IPS DF 6.9 (cell line): Measurements from ENCODE around the gene TTLL11.
"Not testable (repeated sequence)": the region's sequence is repeated elsewhere in the genome, so short reads cannot be mapped to it uniquely, and the experiment has no call there.

ENCODE experiments used
- DNase-seq: peaks from one replicate; pipeline ENCODE4 v3.0.0-alpha.2; 2013; ENCODE audit warnings: low read depth, low spot score
- H3K27ac ChIP-seq: one replicate; pipeline ENCODE4 v1.5.1; 2013; ENCODE audit warnings: low read length, control low read depth
- H3K27me3 ChIP-seq: 2 replicates; pipeline ENCODE4 v1.6.1; 2013; ENCODE audit warnings: mild to moderate bottlenecking, low read length; ENCODE audit not compliant: control insufficient read depth, insufficient read depth
- H3K36me3 ChIP-seq: 2 replicates; pipeline ENCODE4 v1.6.1; 2013; ENCODE audit warnings: low read length; ENCODE audit not compliant: control insufficient read depth, insufficient read depth
- H3K4me1 ChIP-seq: 2 replicates; pipeline ENCODE4 v1.6.1; 2013; ENCODE audit warnings: low read length; ENCODE audit not compliant: control insufficient read depth, insufficient read depth
- H3K4me3 ChIP-seq: 2 replicates; pipeline ENCODE4 v1.5.1; 2013; ENCODE audit warnings: mild to moderate bottlenecking, low read length
- H3K9me3 ChIP-seq: 2 replicates; pipeline ENCODE4 v1.6.1; 2013; ENCODE audit warnings: low read length, inconsistent platforms; ENCODE audit not compliant: control insufficient read depth, insufficient read depth
- WGBS: extraction: QIAGEN DNeasy Blood & Tissue Kit; methylation state at CpG from one replicate; pipeline ENCODE4 v1.1.7; 2013; ENCODE audit warnings: mixed read lengths, missing lambda C conversion rate; ENCODE audit not compliant: insufficient read length, insufficient coverage; 5-methylcytosine and 5-hydroxymethylcytosine counted together

TTLL11 gene

DNA sequence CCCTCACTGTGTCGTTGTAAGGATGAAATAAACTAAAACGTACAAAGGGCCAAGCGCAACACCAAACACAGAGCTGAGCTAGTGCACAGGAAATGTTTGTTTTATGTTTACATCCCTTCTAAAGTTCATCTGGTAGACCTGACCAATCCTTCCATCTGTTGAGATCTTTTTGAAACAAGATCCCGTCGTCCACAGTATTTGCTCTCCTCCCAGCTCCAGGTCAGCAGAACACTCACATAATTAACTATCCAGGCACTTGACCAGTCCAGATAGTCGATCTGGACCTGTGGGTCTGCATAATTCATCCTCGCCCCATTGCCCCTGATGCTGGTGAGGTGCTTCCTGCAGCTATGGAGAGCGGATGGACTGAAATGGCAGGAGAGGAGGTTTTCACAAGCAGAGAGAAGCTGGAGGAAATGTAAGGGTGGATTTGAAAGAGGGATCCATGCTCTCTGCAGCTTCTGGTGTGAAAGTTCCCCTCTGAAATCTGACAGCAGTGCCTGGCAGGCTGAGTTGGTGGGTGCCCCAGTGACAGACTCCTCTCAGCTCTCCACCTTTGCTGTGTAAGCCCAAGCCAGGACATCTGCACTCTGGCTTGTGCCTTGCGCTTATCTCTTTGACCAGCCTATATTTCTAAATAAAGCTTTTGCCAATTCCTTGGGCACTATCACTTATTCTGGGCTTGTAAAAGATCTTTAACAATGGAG lies 102.4 kb downstream of the TTLL11 start:
- H3K27ac ChIP-seq = no peak overlapping the region
- no peak for DNase-seq
- no peaks in the 10 kb centered on the region for H3K4me1 ChIP-seq
- no peak overlapping the region for H3K4me3 ChIP-seq
- no peaks in the 10 kb centered on the region for H3K9me3 ChIP-seq
- WGBS = no CpG with 5 or more reads among the region's 9 CpGs
- H3K36me3 ChIP-seq = no peaks in the 10 kb centered on the region
- H3K27me3 ChIP-seq = no peaks in the 10 kb centered on the region

DNA sequence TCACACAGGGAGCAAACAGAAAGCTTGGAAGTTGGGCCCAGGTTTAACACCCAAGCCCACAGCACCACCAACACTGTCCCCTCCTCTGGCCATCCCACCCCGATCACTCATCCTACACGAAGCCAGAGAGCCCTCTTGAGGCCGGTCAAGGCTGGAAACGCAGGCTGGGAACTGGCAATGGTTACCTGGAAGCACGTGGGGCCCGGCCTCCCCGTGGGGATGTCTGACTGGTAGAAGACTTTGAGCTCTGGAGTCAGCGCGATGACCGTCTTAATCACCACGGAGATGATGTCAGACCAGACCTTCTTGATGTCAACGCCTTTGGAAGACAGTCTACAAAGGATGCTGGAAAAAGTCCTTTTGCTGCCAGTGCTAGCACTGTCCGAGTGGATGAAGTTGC lies 104.1 kb downstream of the TTLL11 start:
- H3K27ac ChIP-seq = no peak overlapping the region
- no CpG with 5 or more reads among the region's 13 CpGs for WGBS
- peak; percentile 50 for DNase-seq

DNA sequence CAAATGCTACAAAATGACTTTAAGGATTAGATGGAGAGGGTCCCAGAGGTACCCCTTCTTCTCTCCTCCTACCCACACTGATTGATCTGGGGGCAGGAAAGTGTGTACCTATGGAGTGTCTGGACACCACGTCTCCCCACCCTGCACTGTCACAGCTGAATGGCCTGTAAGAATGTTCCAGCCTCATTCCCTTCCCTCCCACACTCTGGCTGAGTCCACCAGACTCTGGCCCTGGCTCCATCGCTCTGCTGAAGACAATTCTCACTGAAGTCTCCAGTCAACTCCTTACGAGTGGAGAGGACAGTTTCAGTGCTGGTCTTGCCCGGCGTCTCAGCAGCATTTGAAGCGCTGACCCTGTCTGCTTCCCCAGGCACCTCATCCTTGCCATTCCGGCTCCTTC lies 105.8 kb downstream of the TTLL11 start:
- no CpG with 5 or more reads among the region's 7 CpGs for WGBS
- Histone ChIP-seq H3K27ac (no peak overlapping the region), H3K36me3 (no peaks in the 10 kb centered on the region), H3K4me3 (no peak overlapping the region), H3K27me3 (no peaks in the 10 kb centered on the region), H3K9me3 (no peaks in the 10 kb centered on the region), H3K4me1 (no peaks in the 10 kb centered on the region)
- DNase-seq = no peak

More for the DNA sequence above, 104.1 kb downstream of the TTLL11 start:
- Histone ChIP-seq H3K36me3 (no peaks in the 10 kb centered on the region), H3K4me1 (no peaks in the 10 kb centered on the region), H3K4me3 (no peak overlapping the region), H3K27me3 (no peaks in the 10 kb centered on the region), H3K9me3 (no peaks in the 10 kb centered on the region)

DNA sequence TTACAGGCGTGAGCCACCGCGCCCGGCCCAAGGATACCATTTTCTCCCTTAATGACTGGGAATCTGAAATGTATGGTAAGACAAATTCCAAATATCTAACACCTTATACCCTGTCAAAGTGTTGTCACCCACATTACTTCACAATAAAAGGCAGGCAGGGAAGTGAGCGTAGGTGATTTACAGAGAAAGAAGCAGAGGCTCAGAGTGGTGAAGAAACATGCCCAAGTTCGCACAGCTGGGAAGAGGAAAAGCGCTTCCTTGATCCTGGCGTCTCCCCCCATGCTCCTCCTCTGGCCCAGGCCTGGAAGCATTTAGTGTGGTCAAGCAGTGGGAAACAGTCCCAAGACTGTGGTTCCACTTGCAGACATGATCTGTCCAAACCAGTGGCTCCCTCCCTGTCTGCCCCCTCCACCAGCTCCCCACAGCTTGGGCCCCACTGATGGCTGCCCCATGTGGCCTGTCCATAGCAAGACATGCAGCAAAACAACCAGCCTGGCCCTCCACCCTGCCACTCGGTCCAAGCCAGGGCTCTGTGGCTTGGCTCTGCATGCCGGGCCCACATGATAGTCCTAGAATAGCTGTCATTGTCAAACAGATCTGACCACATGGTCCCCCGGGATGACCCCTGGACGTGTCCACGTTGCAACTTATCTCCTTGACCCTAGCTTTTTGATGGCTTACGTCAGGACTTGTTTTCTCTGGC lies 107.2 kb downstream of the TTLL11 start:
- no peak overlapping the region for H3K4me3 ChIP-seq
- H3K27me3 ChIP-seq = no peaks in the 10 kb centered on the region
- no CpG with 5 or more reads among the region's 14 CpGs for WGBS
- no peaks in the 10 kb centered on the region for H3K9me3 ChIP-seq
- no peak overlapping the region for H3K27ac ChIP-seq
- DNase-seq = no peak
- no peaks in the 10 kb centered on the region for H3K36me3 ChIP-seq
- H3K4me1 ChIP-seq = no peaks in the 10 kb centered on the region

DNA sequence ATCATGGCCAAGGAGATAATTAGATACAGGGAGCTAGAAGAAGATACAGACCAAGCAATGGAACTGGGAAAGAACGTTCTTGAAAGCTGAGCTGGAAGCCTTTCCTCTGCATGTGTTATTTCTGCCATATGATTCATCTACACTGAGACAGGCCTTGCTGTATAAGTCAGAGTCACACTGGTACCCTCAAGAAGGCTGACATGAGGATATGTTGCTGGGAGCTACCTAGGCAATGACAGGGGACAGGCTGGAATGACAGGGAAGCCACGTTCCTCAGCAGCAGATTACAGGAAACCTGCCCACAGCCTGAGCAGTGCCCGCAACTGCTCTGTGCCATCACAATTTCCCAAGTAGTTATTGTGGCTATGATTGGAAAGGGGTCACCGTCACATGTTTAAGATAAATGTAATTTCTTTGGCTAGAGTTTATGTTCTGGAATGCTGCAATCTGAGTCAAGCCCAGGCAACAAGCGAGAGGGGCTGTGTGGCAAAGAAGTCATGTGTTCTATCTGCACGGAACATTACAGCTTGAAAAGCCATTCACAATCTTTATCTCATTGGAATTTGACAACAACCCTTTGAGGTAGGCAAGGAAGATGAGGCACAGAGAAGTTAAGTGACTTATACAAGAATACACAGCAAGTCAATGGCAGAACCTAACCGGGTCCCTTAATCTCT lies 108.2 kb downstream of the TTLL11 start:
- DNase-seq = no peak
- no peaks in the 10 kb centered on the region for H3K27me3 ChIP-seq
- H3K36me3 ChIP-seq = no peaks in the 10 kb centered on the region
- no peak overlapping the region for H3K4me3 ChIP-seq
- no CpG with 5 or more reads among the region's 7 CpGs for WGBS
- H3K4me1 ChIP-seq = no peaks in the 10 kb centered on the region
- no peaks in the 10 kb centered on the region for H3K9me3 ChIP-seq
- H3K27ac ChIP-seq = no peak overlapping the region

DNA sequence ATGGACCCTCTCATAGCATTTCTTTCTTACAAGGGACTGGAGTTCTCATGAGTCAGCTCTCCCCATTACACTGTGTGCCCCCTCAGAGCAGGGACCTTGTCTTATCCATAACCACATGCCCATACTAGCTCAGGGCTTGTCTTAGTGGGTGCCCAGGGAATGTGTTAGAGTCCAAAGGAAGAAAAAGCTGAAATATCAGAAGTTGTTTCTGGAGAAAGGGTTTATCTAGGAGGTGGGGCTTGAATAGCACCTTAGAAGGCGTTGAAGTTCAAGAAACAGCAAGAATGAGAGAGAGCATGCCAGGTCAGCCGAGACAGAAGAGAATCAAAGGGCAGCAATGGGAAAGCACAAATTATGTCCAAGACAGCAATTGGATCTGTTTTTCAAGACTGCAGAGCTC lies 109.4 kb downstream of the TTLL11 start:
- no peaks in the 10 kb centered on the region for H3K27me3 ChIP-seq
- H3K36me3 ChIP-seq = no peaks in the 10 kb centered on the region
- H3K4me3 ChIP-seq = no peak overlapping the region
- WGBS = no CpG with 5 or more reads among the region's 2 CpGs
- H3K4me1 ChIP-seq = no peaks in the 10 kb centered on the region
- H3K9me3 ChIP-seq = no peaks in the 10 kb centered on the region
- no peak overlapping the region for H3K27ac ChIP-seq
- no peak for DNase-seq

DNA sequence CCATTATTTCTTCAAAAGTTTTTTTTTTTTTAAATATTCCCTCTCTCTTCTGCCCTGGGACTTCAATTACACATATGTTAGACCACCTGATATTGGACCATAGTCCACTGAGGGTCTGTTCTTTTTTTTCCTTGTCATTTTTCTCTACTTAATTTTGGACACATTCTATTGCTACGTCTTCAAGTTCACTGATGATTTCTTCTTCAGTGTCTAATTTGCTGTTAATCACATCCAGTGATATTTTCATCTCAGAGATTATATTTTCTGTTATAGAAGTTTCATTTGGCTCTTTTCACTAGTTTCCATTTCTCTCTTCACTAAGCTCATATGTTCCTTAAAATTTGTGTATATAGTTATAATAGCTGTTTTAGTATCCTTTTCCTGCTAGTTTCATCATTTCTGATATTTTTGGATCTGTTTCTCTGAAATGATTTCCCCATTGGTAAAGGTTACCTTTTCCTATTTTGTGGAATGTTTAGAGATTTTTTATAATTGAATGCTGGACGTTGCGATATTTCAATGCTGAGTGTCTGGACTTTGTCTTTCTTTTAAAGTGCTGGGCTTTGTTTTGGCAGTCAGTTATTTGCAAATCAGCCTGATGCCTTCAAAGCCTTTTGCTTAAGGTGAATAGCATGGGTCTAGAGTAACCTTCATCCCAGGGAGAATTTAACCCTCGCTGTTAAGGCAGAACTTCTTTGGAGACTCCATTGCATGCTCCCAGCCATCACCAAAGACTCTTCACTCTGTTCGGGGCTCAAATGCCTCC lies 111.8 kb downstream of the TTLL11 start:
- Histone ChIP-seq H3K4me1 (no peaks in the 10 kb centered on the region), H3K36me3 (no peaks in the 10 kb centered on the region), H3K27me3 (no peaks in the 10 kb centered on the region), H3K4me3 (no peak overlapping the region), H3K27ac (no peak overlapping the region), H3K9me3 (no peaks in the 10 kb centered on the region)
- no peak for DNase-seq
- WGBS = no CpG with 5 or more reads among the region's 5 CpGs

DNA sequence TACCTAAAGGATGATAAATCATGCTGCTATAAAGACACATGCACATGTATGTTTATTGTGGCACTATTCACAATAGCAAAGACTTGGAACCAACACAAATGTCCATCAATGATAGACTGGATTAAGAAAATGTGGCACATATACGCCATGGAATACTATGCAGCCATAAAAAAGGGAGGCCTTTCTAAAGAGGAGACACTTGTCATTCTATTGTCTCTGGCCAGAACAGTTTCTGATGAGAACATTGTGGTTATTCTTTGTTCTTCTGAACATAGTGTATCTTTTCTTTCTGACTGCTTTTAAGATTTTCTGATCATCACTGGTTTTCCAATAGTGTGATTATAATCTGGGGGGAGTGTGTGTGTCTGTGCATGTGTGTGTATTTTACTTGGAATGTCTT lies 112.4 kb downstream of the TTLL11 start:
- WGBS = no CpG with 5 or more reads among the region's 1 CpG

DNA sequence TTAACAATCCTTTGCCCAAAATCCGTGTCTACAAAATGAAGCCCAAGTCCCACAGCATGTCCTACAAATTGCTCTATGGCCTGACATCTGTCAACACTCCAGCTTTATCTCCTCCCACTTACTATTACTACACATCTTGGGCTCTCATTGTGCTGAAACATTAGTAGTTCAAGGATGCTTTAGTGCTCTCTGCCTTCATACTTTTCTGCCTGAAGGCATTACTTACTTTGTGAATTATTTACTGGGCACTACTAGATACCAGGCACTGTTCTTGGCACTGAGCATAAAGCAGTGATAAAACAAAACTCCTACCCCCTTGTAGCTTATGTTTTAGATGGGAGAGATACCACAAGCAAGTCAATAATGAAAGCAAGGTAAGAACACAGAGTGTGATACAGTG lies 113.4 kb downstream of the TTLL11 start:
- Histone ChIP-seq H3K36me3 (no peaks in the 10 kb centered on the region), H3K9me3 (no peaks in the 10 kb centered on the region), H3K27ac (no peak overlapping the region), H3K4me3 (no peak overlapping the region), H3K27me3 (no peaks in the 10 kb centered on the region), H3K4me1 (no peaks in the 10 kb centered on the region)
- no CpG with 5 or more reads among the region's 1 CpG for whole genome bisulfite sequencing
- DNase-seq = no peak

More for the DNA sequence above, 112.4 kb downstream of the TTLL11 start:
- H3K27me3 ChIP-seq, H3K27ac ChIP-seq, H3K4me1 ChIP-seq, DNase-seq, H3K9me3 ChIP-seq, H3K4me3 ChIP-seq, H3K36me3 ChIP-seq: not testable (repeated sequence)

DNA sequence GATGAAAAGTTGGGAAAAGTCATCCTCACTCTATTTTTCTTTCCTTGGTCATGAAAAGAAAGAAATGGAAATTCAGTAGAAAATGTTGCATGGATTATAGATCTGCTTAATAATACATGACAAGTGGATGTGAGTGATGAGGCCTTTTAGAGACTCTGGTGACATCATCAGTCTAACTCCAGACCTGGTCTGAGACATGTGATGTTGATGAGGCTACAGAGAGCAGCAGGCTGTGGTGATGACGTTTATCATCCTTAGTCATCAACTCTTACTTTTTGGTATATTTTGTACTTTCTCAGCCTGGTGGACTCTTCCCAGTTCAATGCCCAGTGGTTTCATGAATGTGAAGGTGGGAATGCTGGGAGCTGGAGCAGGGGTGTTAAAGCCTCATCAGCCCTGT lies 116.4 kb downstream of the TTLL11 start:
- no peak overlapping the region for H3K4me3 ChIP-seq

More for the DNA sequence above, 116.4 kb downstream of the TTLL11 start:
- no peak for DNase-seq
- no CpG with 5 or more reads among the region's 1 CpG for WGBS
- H3K36me3 ChIP-seq = no peaks in the 10 kb centered on the region
- no peak overlapping the region for H3K27ac ChIP-seq
- no peaks in the 10 kb centered on the region for H3K27me3 ChIP-seq
- no peaks in the 10 kb centered on the region for H3K9me3 ChIP-seq
- no peaks in the 10 kb centered on the region for H3K4me1 ChIP-seq
